Large intestine (tissue), 3 donors: ENCODE measurements around the gene MAP4K3. TPM values are rescaled to one million over a fixed set of nuclear protein-coding genes. Genes with fewer than 3 reads are reported as not detected.

Source experiments
- DNase-seq, 2 donors: peaks; one replicate each; pipeline versions ENCODE4 v3.0.0 to v3.0.0-alpha.2; 2013
- H3K27ac ChIP-seq: one replicate; pipeline ENCODE4 v1.5.1; 2013; ENCODE audit warnings: low read length
- H3K27me3 ChIP-seq: 2 replicates; pipeline ENCODE4 v1.6.1; 2013; ENCODE audit warnings: low read length; ENCODE audit not compliant: control insufficient read depth, insufficient read depth
- H3K36me3 ChIP-seq: 2 replicates; pipeline ENCODE4 v1.6.1; 2013; ENCODE audit warnings: low read length; ENCODE audit not compliant: control insufficient read depth, insufficient read depth
- H3K4me1 ChIP-seq: one replicate; pipeline ENCODE4 v1.6.1; 2013; ENCODE audit warnings: low read length; ENCODE audit not compliant: control insufficient read depth, insufficient read depth
- H3K4me3 ChIP-seq: one replicate; pipeline ENCODE4 v1.5.1; 2013; ENCODE audit warnings: low read length
- H3K9me3 ChIP-seq: one replicate; pipeline ENCODE4 v1.6.1; 2013; ENCODE audit warnings: mild to moderate bottlenecking, low read depth, low read length, moderate library complexity; ENCODE audit not compliant: control insufficient read depth
- WGBS: methylation state at CpG from one replicate; pipeline ENCODE4 v1.1.5; 2013; ENCODE audit warnings: low lambda C conversion rate; ENCODE audit not compliant: insufficient coverage; 5-methylcytosine and 5-hydroxymethylcytosine counted together
- polyA plus RNA-seq: library from polyadenylated mRNA; unstranded; fragments of 120-200 nt; gene quantifications from one replicate; pipeline ENCODE4 v1.2.1, GENCODE V29; 2013

MAP4K3 gene
- polyA plus RNA-seq, 1 donor, result 31.4 TPM

GRCh38 chr2:39447266-39448168, 10.4 kb upstream of the MAP4K3 start:
- no CpG with 5 or more reads among the region's 6 CpGs for WGBS
- no peaks in the 10 kb centered on the region for H3K4me1 ChIP-seq
- H3K4me3 ChIP-seq, result no peak overlapping the region
- H3K27ac ChIP-seq, result no peak overlapping the region
- no peak for DNase-seq
- H3K9me3 ChIP-seq, result no peaks in the 10 kb centered on the region
- peaks cover 2% of the 10 kb centered on the region for H3K36me3 ChIP-seq
- no peaks in the 10 kb centered on the region for H3K27me3 ChIP-seq

DNA sequence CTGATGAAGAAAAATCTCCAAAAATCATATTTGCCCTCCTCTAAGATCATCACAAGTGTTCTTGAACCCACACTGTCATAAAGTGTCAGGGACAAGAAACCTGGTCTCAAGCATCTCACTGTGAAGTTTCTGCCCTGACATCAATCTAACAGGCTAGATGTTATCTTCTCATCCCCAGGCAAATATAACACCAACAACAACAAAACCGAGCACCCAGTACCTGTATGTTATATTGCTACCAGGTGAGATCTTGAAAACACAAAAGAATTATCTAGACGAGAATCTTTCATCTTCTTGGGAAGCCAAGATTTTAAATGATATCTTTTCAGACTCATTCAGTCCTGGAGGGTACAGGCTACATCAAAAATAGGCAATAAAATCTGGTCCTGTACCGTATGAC, 8.8 kb upstream of the MAP4K3 start:
- Histone ChIP-seq H3K27ac (no peak overlapping the region), H3K27me3 (no peaks in the 10 kb centered on the region), H3K9me3 (no peaks in the 10 kb centered on the region), H3K36me3 (peaks cover 2% of the 10 kb centered on the region), H3K4me3 (no peak overlapping the region), H3K4me1 (no peaks in the 10 kb centered on the region)
- 100% methylated on average over 2 of the region's 3 CpGs for WGBS
- DNase-seq, result no peak

DNA sequence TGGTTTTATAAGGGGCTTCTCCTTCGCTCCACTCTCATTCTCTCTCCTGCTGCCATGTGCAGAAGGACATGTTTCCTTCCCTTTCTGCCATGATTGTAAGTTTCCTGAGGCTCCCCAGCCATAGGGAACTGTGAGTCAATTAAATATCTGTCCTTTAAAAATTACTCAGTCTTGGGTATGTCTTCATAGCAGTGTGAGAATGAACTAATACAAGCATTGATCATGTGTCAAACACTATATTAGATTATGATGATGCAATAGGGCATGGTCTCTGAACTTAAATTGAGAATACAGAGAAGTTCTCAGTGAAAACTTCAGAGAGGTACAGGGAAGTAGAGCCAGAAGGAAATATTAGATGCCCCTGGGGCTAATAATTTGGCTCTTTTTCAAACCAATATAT, 5.9 kb upstream of the MAP4K3 start:
- DNase-seq, result no peak
- no peaks in the 10 kb centered on the region for H3K9me3 ChIP-seq
- H3K4me1 ChIP-seq, result no peaks in the 10 kb centered on the region
- no peak overlapping the region for H3K4me3 ChIP-seq
- H3K27me3 ChIP-seq, result no peaks in the 10 kb centered on the region
- no peaks in the 10 kb centered on the region for H3K36me3 ChIP-seq
- H3K27ac ChIP-seq, result no peak overlapping the region
- no CpG with 5 or more reads among the region's 1 CpG for WGBS

DNA sequence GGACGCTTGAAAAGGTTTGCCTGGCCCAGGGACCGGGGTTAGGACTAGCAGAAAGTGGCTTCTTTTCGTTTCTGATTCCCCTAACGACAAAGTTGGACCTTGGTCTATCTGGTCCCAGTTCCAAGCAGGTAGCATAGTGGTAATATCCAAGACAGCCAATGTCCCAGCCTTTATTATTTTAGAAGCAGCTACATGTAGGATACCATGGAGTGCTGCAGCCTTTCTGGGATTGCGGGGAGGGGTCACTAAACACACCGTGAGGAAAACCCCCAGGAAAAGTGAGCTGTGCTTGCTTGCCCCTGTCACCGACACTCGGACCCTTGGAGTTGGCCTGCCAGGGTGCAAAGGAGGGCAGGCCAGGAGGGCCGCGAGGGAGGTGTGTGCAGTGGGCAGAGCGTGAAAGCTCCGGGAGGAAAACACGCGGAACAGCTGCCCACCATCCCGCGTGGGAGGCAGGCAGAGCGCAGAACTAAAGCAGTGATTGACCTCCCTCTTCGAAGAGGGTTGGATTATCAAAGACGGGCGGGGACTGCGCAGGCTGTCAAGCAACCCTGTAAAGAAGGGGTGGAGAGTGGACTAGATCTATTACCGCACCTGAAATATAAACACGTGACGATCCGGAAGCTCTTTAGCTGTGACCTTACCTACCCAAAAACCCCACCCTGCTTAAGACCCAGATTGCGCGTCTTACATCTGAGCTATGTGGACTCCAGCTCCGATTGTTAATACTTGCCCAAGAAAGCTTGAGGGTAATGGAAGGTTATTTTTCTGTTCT, 624 bp upstream of the MAP4K3 start:
- H3K27me3 ChIP-seq, result no peaks in the 10 kb centered on the region
- DNase-seq, result peak; percentile 71 to 89
- no peaks in the 10 kb centered on the region for H3K36me3 ChIP-seq
- H3K4me3 ChIP-seq, result peak overlapping the region; percentile 88
- H3K27ac ChIP-seq, result peak overlapping the region; percentile 87
- H3K9me3 ChIP-seq, result no peaks in the 10 kb centered on the region
- peaks cover 8% of the 10 kb centered on the region for H3K4me1 ChIP-seq
- no CpG with 5 or more reads among the region's 28 CpGs for WGBS

DNA sequence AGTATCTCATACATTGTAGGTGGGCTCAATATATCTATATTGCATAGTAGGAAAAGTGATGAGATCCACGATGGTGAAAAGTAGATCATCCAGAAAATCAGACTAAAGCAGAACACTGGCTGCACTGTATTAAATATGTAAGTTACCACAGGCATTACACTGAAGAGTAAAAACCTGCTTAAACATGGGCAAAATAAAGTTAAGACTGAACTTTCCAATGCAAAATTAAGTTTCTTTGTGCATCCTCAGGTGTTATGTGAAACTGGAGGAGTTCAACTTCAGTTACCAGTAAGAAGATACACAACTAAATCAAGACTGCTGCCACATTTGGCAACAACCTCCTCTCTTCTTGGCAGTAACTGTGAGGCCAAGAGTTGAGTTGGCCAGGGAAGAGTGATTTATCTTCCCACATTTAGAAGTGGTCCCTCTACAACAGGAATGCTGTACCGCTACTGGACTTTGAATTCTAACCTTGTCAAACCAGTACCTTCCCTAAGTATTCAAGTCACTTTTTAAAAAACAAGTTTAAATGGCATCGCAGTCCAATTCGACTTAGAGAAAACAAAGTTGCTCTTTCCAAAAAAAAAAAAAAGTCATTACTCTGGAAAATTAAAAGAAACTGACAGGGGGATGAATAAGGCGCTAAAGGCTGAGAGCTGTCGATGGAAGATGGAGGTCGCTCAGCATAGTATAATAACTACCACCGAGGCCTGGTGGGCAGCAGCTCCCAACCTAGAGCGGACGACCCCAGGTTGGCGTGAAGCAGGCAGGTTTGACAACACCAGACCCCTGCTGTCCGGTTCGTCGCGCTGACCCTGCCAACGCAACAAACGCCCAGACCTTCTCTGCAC, 1.1 kb downstream of the MAP4K3 start:
- DNase-seq, result peak; percentile 24 to 67
- H3K9me3 ChIP-seq, result no peaks in the 10 kb centered on the region
- no peaks in the 10 kb centered on the region for H3K36me3 ChIP-seq
- peak overlapping the region; percentile 88 for H3K4me3 ChIP-seq
- WGBS, result 0% methylated on average over 1 of the region's 17 CpGs
- H3K27me3 ChIP-seq, result no peaks in the 10 kb centered on the region
- peak overlapping the region; percentile 87 for H3K27ac ChIP-seq
- peaks cover 8% of the 10 kb centered on the region for H3K4me1 ChIP-seq

DNA sequence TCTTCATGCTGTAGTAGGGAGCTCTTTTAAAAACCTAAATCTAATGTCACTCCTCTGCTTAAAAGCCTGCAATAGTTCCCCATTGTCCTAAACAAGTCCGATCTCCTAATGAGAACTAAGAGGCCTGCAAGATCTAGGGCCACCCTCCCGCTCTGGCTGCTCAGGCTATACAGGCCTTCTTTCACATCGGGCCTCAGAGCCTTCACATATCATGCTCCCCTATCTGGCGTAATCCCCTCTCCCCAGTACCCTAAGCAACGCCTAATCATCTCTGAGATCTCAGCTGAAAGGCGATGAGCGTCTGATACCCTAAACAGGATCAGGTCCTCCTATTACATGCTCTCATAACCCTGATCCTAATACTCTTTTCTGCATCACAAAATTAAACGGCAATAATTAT, 1.9 kb downstream of the MAP4K3 start:
- peak overlapping the region; percentile 7 for H3K27ac ChIP-seq
- peak overlapping the region; percentile 88 for H3K4me3 ChIP-seq
- peaks cover 8% of the 10 kb centered on the region for H3K4me1 ChIP-seq
- H3K9me3 ChIP-seq, result no peaks in the 10 kb centered on the region
- no CpG with 5 or more reads among the region's 8 CpGs for WGBS
- no peaks in the 10 kb centered on the region for H3K36me3 ChIP-seq
- no peaks in the 10 kb centered on the region for H3K27me3 ChIP-seq
- no peak for DNase-seq

- Histone ChIP-seq H3K27me3 (no peaks in the 10 kb centered on the region), H3K9me3 (no peaks in the 10 kb centered on the region), H3K36me3 (no peaks in the 10 kb centered on the region), H3K27ac (no peak overlapping the region), H3K4me3 (no peak overlapping the region), H3K4me1 (peaks cover 8% of the 10 kb centered on the region)
- WGBS, result 86% methylated on average over 1 of the region's 1 CpG
- no peak for DNase-seq
Observed at GRCh38 chr2:39434233-39434897, 2.7 kb downstream of the MAP4K3 start.

DNA sequence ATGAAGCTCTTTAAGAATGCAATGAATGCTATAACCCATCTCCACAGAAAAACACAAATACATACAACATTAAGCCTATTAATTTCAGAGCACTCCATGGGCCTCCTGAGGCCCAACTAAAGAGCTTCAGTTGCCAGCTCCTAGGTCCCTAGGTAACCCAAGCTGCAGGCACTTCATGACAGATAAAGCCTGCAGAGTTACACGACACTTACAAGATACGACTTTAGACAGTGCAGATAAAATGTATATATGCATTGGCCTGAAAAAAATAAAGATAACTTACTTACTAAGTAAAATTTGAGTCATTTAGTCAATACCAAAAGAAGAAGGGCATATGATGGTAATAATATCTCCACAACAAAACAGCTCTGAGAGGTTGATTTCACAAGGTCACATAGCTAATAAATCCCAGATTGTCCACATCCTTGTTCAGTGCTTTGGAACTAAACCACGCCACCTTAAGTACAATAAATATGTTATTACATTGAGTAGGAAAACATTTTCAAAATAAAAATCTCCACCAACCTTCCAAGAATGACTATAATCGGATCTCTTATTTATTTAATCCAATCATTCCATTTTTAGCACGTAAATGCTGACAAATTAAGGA, 3.4 kb downstream of the MAP4K3 start:
- no peaks in the 10 kb centered on the region for H3K9me3 ChIP-seq
- peaks cover 8% of the 10 kb centered on the region for H3K4me1 ChIP-seq
- H3K27me3 ChIP-seq, result no peaks in the 10 kb centered on the region
- no peak overlapping the region for H3K4me3 ChIP-seq
- no peak for DNase-seq
- no peak overlapping the region for H3K27ac ChIP-seq
- no peaks in the 10 kb centered on the region for H3K36me3 ChIP-seq
- WGBS, result 90% methylated on average over 2 of the region's 5 CpGs

- no peak overlapping the region for H3K27ac ChIP-seq
Observed at GRCh38 chr2:39432701-39433100, 4.4 kb downstream of the MAP4K3 start.

More at GRCh38 chr2:39432701-39433100, 4.4 kb downstream of the MAP4K3 start:
- no peak overlapping the region for H3K4me3 ChIP-seq
- H3K9me3 ChIP-seq, result no peaks in the 10 kb centered on the region
- 100% methylated on average over 1 of the region's 5 CpGs for WGBS
- H3K4me1 ChIP-seq, result peaks cover 8% of the 10 kb centered on the region
- no peak for DNase-seq
- no peaks in the 10 kb centered on the region for H3K27me3 ChIP-seq
- no peaks in the 10 kb centered on the region for H3K36me3 ChIP-seq
